Keratinocyte (primary cell): Measurements from ENCODE around the gene CSGALNACT2. TPM values are rescaled to one million over a fixed set of nuclear protein-coding genes. Genes with fewer than 3 reads are reported as not detected.

Experiments
- DNase-seq: peaks from one replicate; pipeline ENCODE4 v3.0.0-alpha.2; 2011; ENCODE audit warnings: low read depth, missing footprints, low spot score
- FAIRE-seq: peaks from 2 replicates; lab custom pipeline; 2011; peaks lifted over from hg19 to GRCh38; lab: Jason Lieb, UNC
- H2AFZ ChIP-seq: 2 replicates; pipeline ENCODE4 v1.6.0; 2012; ENCODE audit warnings: low read length, control low read depth, inconsistent platforms; ENCODE audit not compliant: control insufficient read depth
- H3K27ac ChIP-seq: 2 replicates; pipeline ENCODE4 v1.5.1; 2011; ENCODE audit warnings: low read length; ENCODE audit not compliant: control insufficient read depth, insufficient read depth
- H3K27me3 ChIP-seq: 3 replicates; pipeline ENCODE4 v1.6.0; 2011; ENCODE audit warnings: low read length; ENCODE audit not compliant: control insufficient read depth, insufficient read depth; ENCODE audit errors: extremely low read depth
- H3K36me3 ChIP-seq, 2 experiments: 2 replicates in 1 of 2; 3 replicates in 1 of 2; pipeline ENCODE4 v1.5.1; 2011; ENCODE audit warnings: low read length in 2 of 2, mild to moderate bottlenecking in 1 of 2; ENCODE audit not compliant: control insufficient read depth in 2 of 2, insufficient read depth in 2 of 2; ENCODE audit errors: extremely low read depth in 1 of 2
- H3K4me1 ChIP-seq: 3 replicates; pipeline ENCODE4 v1.5.1; 2011; ENCODE audit warnings: low read length; ENCODE audit not compliant: control insufficient read depth, insufficient read depth; ENCODE audit errors: extremely low read depth
- H3K4me2 ChIP-seq: 3 replicates; pipeline ENCODE4 v1.6.0; 2011; ENCODE audit warnings: low read depth, low read length; ENCODE audit not compliant: control insufficient read depth, insufficient read depth; ENCODE audit errors: extremely low read depth
- H3K4me3 ChIP-seq, 3 experiments: fragments of 200-600 bp in 1 of 3; sonication (generic) in 1 of 3; 2 replicates in 2 of 3; 3 replicates in 1 of 3; pipeline ENCODE4 v1.5.1; 2011 to 2016; ENCODE audit warnings: low read length in 3 of 3, mild to moderate bottlenecking in 3 of 3, control low read depth in 2 of 3, inconsistent platforms in 1 of 3, low read depth in 1 of 3, mixed read lengths in 1 of 3, mixed run types in 1 of 3, moderate library complexity in 1 of 3; ENCODE audit not compliant: control insufficient read depth in 2 of 3, insufficient read depth in 2 of 3; ENCODE audit errors: extremely low read depth in 1 of 3
- H3K79me2 ChIP-seq: 2 replicates; pipeline ENCODE4 v1.6.0; 2012; ENCODE audit warnings: low read length; ENCODE audit not compliant: control insufficient read depth, insufficient read depth
- H3K9ac ChIP-seq: 3 replicates; pipeline ENCODE4 v1.6.0; 2011; ENCODE audit warnings: low read length; ENCODE audit not compliant: control insufficient read depth, insufficient read depth; ENCODE audit errors: extremely low read depth
- H3K9me1 ChIP-seq: 3 replicates; pipeline ENCODE4 v1.6.0; 2011; ENCODE audit warnings: low read length; ENCODE audit not compliant: control insufficient read depth, insufficient read depth; ENCODE audit errors: extremely low read depth
- H3K9me3 ChIP-seq: 2 replicates; pipeline ENCODE4 v1.5.1; 2012; ENCODE audit warnings: low read depth, low read length; ENCODE audit not compliant: control insufficient read depth
- H4K20me1 ChIP-seq: 3 replicates; pipeline ENCODE4 v1.6.0; 2011; ENCODE audit warnings: low read length; ENCODE audit not compliant: control insufficient read depth, insufficient read depth; ENCODE audit errors: extremely low read depth
- EZH2 ChIP-seq: IDR thresholded peaks from one replicate; pipeline ENCODE4 v1.6.1; 2012; ENCODE audit warnings: inconsistent platforms, mild to moderate bottlenecking, low read length, moderate library complexity
- dilution Hi-C: fragments of 300-500 bp; cut with MboI; formaldehyde crosslinking; loops from one replicate; pipeline ENCODE4 v1.7.0; 2020; ENCODE audit warnings: low sequenced_read_pairs; ENCODE audit not compliant: extremely low pct_ligation_motif_present
- polyA plus RNA-seq, 5 experiments: library from polyadenylated mRNA; depleted of rRNA in 3 of 5; stranded (reverse) in 3 of 5; stranded (forward) in 1 of 5; unstranded in 1 of 5; fragments of >200 nt; gene quantifications; 1 replicate in 1 of 5; 2 replicates in 3 of 5; 3 replicates in 1 of 5; pipeline versions ENCODE4 v1.2.1 to v1.2.3, GENCODE V29; 2011 to 2012; ENCODE audit warnings: missing spikeins in 2 of 5, low read depth in 1 of 5, low replicate concordance in 1 of 5
- TF ChIP-seq, protein P1 (sequence below), 3 experiments: IDR thresholded peaks in 1 of 3; conservative IDR thresholded peaks in 1 of 3; optimal IDR thresholded peaks in 1 of 3; 2 replicates in 2 of 3; 3 replicates in 1 of 3; pipeline versions ENCODE3 to v1.5.1; 2011; ENCODE audit warnings: low read length in 3 of 3, mild to moderate bottlenecking in 3 of 3, moderate library complexity in 2 of 3, control low read depth in 1 of 3, inconsistent platforms in 1 of 3; ENCODE audit not compliant: insufficient read depth in 2 of 3; ENCODE audit errors: extremely low read depth in 1 of 3

CSGALNACT2 gene
- polyA plus RNA-seq, 1 donor (not counting 4 experiments of a cell fraction or from before 2014, with no cell fraction given), result 19.7 TPM

DNA sequence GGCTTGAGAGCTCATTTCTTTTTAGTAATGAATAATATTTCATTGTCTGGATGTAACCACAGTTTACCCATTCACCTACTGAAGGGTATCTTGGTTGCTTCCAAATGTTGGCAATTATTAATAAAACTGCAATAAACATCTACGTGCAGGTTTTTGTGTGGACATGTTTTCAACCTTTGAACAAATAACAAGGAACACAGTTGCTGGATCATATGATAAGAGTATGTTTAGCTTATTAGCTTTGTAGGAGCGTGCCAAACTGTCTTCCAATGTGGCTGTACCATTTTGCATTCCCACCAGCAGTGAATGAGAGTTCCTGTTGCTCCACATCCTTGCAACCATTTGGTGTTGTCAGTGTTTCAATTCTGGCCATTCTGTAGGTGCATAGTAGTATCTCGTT is 49.0 kb downstream of the CSGALNACT2 start:
- Histone ChIP-seq H3K27ac (no peak overlapping the region), H3K9ac (no peak overlapping the region), H3K36me3 (peaks cover 2 to 5% of the 10 kb centered on the region in 2 experiments), H3K4me3 (no peak overlapping the region), H3K79me2 (no peaks in the 10 kb centered on the region), H3K9me1 (no peaks in the 10 kb centered on the region), H2AFZ (no peak overlapping the region), H3K27me3 (no peaks in the 10 kb centered on the region), H4K20me1 (no peaks in the 10 kb centered on the region), H3K4me1 (no peaks in the 10 kb centered on the region), H3K9me3 (no peaks in the 10 kb centered on the region), H3K4me2 (no peak overlapping the region)
- DNase-seq (no peak), FAIRE-seq (no peak)
- TF ChIP-seq, protein P1, sequence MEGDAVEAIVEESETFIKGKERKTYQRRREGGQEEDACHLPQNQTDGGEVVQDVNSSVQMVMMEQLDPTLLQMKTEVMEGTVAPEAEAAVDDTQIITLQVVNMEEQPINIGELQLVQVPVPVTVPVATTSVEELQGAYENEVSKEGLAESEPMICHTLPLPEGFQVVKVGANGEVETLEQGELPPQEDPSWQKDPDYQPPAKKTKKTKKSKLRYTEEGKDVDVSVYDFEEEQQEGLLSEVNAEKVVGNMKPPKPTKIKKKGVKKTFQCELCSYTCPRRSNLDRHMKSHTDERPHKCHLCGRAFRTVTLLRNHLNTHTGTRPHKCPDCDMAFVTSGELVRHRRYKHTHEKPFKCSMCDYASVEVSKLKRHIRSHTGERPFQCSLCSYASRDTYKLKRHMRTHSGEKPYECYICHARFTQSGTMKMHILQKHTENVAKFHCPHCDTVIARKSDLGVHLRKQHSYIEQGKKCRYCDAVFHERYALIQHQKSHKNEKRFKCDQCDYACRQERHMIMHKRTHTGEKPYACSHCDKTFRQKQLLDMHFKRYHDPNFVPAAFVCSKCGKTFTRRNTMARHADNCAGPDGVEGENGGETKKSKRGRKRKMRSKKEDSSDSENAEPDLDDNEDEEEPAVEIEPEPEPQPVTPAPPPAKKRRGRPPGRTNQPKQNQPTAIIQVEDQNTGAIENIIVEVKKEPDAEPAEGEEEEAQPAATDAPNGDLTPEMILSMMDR (optimal IDR thresholded peaks at IDR 0.05 in 1 of 3, IDR thresholded peaks at IDR 0.05 in 1 of 3, conservative IDR thresholded peaks at IDR 0.05 in 1 of 3; ENCODE audit: extremely low read depth in 1 of 3, insufficient read depth in 2 of 3, low read length in 3 of 3), result no peak
- TF ChIP-seq EZH2, result no peak
- dilution Hi-C loops, result no loop called here

DNA sequence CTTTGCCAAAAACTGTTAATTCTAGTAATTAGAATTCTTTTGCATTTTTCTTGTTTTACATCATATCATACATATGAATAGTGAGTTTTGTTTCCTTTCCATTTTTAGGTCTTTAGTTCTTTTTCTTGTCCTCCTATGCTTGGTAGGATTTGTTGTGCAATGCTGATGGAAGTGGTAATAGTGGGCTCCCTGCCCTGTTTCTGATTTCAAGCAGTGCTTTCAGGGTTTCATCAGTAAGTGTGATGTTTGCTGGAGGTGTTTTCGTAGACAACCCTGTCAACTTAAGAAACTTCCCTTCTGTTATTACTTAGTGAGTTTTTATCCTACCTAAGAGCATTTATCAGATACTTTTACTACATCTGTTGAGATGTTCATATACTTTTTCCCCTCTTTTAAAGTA is 50.5 kb downstream of the CSGALNACT2 start:
- FAIRE-seq (no peak), DNase-seq (no peak)
- Histone ChIP-seq H3K4me2 (no peak overlapping the region), H3K27me3 (no peaks in the 10 kb centered on the region), H4K20me1 (no peaks in the 10 kb centered on the region), H3K79me2 (no peaks in the 10 kb centered on the region), H3K9me1 (no peaks in the 10 kb centered on the region), H3K36me3 (peaks cover 0 to 3% of the 10 kb centered on the region in 2 experiments), H3K4me1 (no peaks in the 10 kb centered on the region), H3K27ac (no peak overlapping the region), H3K9ac (no peak overlapping the region), H3K9me3 (no peaks in the 10 kb centered on the region), H2AFZ (no peak overlapping the region), H3K4me3 (no peak overlapping the region)
- dilution Hi-C loops, result no loop called here
- TF ChIP-seq EZH2, result no peak
- TF ChIP-seq, protein P1 (optimal IDR thresholded peaks at IDR 0.05 in 1 of 3, IDR thresholded peaks at IDR 0.05 in 1 of 3, conservative IDR thresholded peaks at IDR 0.05 in 1 of 3; ENCODE audit: extremely low read depth in 1 of 3, insufficient read depth in 2 of 3, low read length in 3 of 3), result no peak
